ENCODE measurements around the gene UBE2E1. TPM values are rescaled to one million over a fixed set of nuclear protein-coding genes. Genes with fewer than 3 reads are reported as not detected.
A peak's percentile ranks its signal among the peaks of the same experiment; 100 is the strongest.

UBE2E1 gene
- 104 and 200 TPM in 2 replicates for total RNA-seq (2014; rRNA removed; shearing (Covaris generic); ENCODE audit: low replicate concordance)

DNA sequence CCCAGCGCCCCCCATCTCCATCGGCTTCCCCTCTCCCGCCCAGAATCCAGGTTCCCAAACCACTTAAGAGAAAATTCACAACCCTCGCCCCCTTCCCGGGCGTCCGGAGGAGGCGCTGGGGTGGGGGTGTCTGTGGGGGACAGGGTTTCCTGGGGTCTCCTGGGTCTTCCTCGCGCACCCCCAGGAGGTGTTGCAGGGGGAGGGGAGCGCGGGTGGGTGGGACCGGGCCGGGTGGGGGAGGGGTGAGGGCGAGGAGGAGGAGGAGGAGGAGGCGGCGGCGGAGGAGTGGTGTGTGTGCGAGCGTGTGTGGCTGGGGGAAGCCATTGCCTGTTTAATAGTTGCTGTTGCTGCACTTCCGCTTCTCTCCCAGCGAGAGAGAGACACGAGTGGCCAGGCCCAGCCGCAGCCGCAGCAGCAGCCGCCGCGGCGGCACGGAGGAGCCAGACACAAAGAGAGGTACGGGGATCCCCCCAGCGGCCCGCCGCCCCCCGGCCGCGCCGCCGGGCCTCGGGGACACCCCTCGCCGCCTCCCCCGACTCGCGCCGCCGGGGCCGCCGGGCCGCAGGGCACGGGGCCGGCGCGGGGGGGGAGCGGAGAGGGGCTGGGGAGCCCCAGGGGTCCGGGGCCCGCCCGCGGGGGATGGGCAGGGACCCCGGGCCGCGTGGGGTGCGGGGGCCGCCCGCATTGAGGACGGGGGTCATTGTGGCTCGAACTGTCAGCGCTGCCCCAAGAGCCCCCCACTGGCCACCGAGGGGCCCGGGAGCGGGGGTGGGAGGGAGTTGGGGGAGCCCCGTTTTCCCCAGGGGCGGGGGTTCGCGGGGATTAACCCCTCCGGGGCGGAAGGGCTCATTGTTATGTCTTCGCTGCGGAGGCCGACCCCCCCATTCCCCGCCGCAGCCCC is at the start of gene UBE2E1:
Gene UBE2E1 (plus strand): TSS at position 323 of the 901 bp plus-strand sequence. CDS start 1,315 bp downstream, outside the sequence.
- Histone ChIP-seq H3K79me2 (ENCODE audit: low read length) (peaks cover 47% of the 10 kb centered on the region), H4K20me1 (ENCODE audit: insufficient read depth, low read depth, low read length) (peaks cover 4% of the 10 kb centered on the region; the same call in 1 of the 2 replicates), H3K4me1 (ENCODE audit: low read length) (peaks cover 39% of the 10 kb centered on the region), H3K36me3 (ENCODE audit: insufficient read depth, low read length) (0 out of 2 replicates have a peak, but pooled peaks cover 3% of the 10 kb centered on the region), H3K27ac (ENCODE audit: low read length) (peak within 1 kb of the TSS; percentile 85), H3K9me2 (replicated peaks; ENCODE audit: insufficient read depth, low read length) (no peaks in the 10 kb centered on the region), H3K4me2 (ENCODE audit: low read depth, low read length, poor library complexity, severe bottlenecking) (peak within 1 kb of the TSS; percentile 90), H3K4me3 (ENCODE audit: low read length) (peak within 1 kb of the TSS; percentile 84), H3K9me3 (ENCODE audit: low read length) (no peaks in the 10 kb centered on the region), H2AFZ (ENCODE audit: low read length) (peak within 1 kb of the TSS; percentile 99), H3K27me3 (ENCODE audit: low read length) (no peaks in the 10 kb centered on the region), H3K9ac (ENCODE audit: low read length) (peak within 1 kb of the TSS; percentile 92)
- DNase-seq = peak; percentile 89

- Histone ChIP-seq H3K4me2 (ENCODE audit: low read depth, low read length, poor library complexity, severe bottlenecking) (no peak overlapping the region), H3K4me1 (ENCODE audit: low read length) (peaks cover 31% of the 10 kb centered on the region), H4K20me1 (ENCODE audit: insufficient read depth, low read depth, low read length) (no peaks in the 10 kb centered on the region), H3K9ac (ENCODE audit: low read length) (no peak overlapping the region), H3K36me3 (ENCODE audit: insufficient read depth, low read length) (no peaks in the 10 kb centered on the region), H3K9me2 (replicated peaks; ENCODE audit: insufficient read depth, low read length) (no peaks in the 10 kb centered on the region), H2AFZ (ENCODE audit: low read length) (no peak overlapping the region), H3K79me2 (ENCODE audit: low read length) (no peaks in the 10 kb centered on the region), H3K27ac (ENCODE audit: low read length) (no peak overlapping the region), H3K9me3 (ENCODE audit: low read length) (no peaks in the 10 kb centered on the region), H3K27me3 (ENCODE audit: low read length) (no peaks in the 10 kb centered on the region), H3K4me3 (ENCODE audit: low read length) (no peak overlapping the region)
- no peak for DNase-seq
Measured at GRCh38 chr3:23756206-23756840, 49.4 kb upstream of the UBE2E1 start.

DNA sequence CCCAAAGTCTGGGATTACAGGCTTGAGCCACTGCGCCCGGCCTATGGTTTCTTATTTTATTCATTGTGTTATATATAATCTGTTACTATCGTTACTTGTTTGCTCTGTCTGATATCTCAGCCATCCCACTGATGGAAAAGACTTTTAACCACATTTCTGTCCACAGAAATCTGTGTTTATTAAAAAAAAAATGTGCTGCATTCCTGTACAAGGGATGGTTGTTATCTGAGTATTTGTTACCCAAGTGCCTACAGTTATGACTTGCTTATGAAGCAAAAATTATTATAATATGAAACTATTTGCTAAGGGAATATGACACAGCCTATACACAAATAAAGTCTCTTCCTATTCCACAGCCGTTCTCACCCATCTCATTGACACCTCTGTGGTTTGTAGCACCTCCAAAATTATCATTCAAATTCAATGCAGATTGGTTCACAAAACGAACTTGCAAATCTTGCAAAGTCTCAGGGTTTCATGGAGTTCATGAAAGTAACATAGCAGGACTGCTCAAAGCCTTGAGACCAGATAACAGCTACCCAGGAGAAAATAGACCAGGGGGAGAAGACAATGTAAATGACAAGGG is 47.4 kb upstream of the UBE2E1 start:
- H3K4me1 ChIP-seq (ENCODE audit: low read length) = peaks cover 51% of the 10 kb centered on the region
- 0 out of 2 replicates have a peak overlapping the region, but pooled peaks have one; percentile 32 for H2AFZ ChIP-seq (ENCODE audit: low read length)
- peak overlapping the region; percentile 52 for H3K4me2 ChIP-seq (ENCODE audit: low read depth, low read length, poor library complexity, severe bottlenecking)

GRCh38 chr3:23760325-23760724 is 45.4 kb upstream of the UBE2E1 start:
- Histone ChIP-seq H3K4me3 (ENCODE audit: low read length) (peak overlapping the region; percentile 24; the same call in 1 of the 2 replicates), H4K20me1 (ENCODE audit: insufficient read depth, low read depth, low read length) (no peaks in the 10 kb centered on the region), H3K27ac (ENCODE audit: low read length) (peak overlapping the region; percentile 87), H3K9me2 (replicated peaks; ENCODE audit: insufficient read depth, low read length) (no peaks in the 10 kb centered on the region), H3K4me2 (ENCODE audit: low read depth, low read length, poor library complexity, severe bottlenecking) (peak overlapping the region; percentile 34), H3K27me3 (ENCODE audit: low read length) (no peaks in the 10 kb centered on the region), H3K9me3 (ENCODE audit: low read length) (no peaks in the 10 kb centered on the region), H3K4me1 (ENCODE audit: low read length) (peaks cover 53% of the 10 kb centered on the region), H3K9ac (ENCODE audit: low read length) (peak overlapping the region; percentile 47), H2AFZ (ENCODE audit: low read length) (peak overlapping the region; percentile 9; the same call in 1 of the 2 replicates), H3K79me2 (ENCODE audit: low read length) (no peaks in the 10 kb centered on the region), H3K36me3 (ENCODE audit: insufficient read depth, low read length) (no peaks in the 10 kb centered on the region)
- DNase-seq = peak; percentile 61

More for the DNA sequence above, 47.4 kb upstream of the UBE2E1 start:
- Histone ChIP-seq H3K9me2 (replicated peaks; ENCODE audit: insufficient read depth, low read length) (no peaks in the 10 kb centered on the region), H4K20me1 (ENCODE audit: insufficient read depth, low read depth, low read length) (no peaks in the 10 kb centered on the region), H3K9me3 (ENCODE audit: low read length) (no peaks in the 10 kb centered on the region), H3K79me2 (ENCODE audit: low read length) (no peaks in the 10 kb centered on the region), H3K4me3 (ENCODE audit: low read length) (no peak overlapping the region), H3K27ac (ENCODE audit: low read length) (peak overlapping the region; percentile 87), H3K9ac (ENCODE audit: low read length) (peak overlapping the region; percentile 5; the same call in 1 of the 2 replicates), H3K36me3 (ENCODE audit: insufficient read depth, low read length) (no peaks in the 10 kb centered on the region), H3K27me3 (ENCODE audit: low read length) (no peaks in the 10 kb centered on the region)
- peak; percentile 63 for DNase-seq

DNA sequence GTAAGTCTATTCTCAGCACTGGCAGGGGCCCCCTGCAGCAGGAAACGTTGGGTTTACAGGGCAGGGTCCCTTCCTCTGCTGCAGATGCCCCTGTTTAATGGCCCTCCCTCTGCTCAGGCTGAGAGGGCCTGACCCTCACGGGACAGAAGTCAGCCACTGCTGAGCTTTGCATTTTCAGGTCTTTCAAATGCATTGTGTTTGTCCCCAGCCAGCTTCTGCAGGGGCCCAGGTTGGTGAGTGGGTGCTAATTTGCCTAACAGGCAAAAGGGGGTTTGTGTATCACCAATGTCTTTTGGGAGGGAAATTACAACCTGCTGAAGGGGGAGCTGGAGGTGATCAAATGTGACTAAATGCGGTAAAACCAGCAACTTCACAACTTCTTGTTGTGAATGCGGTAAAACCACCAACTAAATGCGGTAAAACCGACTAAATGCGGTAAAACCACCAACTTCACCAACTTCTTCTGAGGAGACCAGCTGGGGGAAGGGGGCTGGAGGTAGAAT is 44.8 kb upstream of the UBE2E1 start:
- Histone ChIP-seq H3K4me3 (ENCODE audit: low read length) (peak overlapping the region; percentile 24; the same call in 1 of the 2 replicates), H3K9ac (ENCODE audit: low read length) (peak overlapping the region; percentile 47), H3K9me2 (replicated peaks; ENCODE audit: insufficient read depth, low read length) (no peaks in the 10 kb centered on the region), H3K4me2 (ENCODE audit: low read depth, low read length, poor library complexity, severe bottlenecking) (peak overlapping the region; percentile 34), H3K27me3 (ENCODE audit: low read length) (no peaks in the 10 kb centered on the region), H3K9me3 (ENCODE audit: low read length) (no peaks in the 10 kb centered on the region), H3K36me3 (ENCODE audit: insufficient read depth, low read length) (no peaks in the 10 kb centered on the region), H3K4me1 (ENCODE audit: low read length) (peaks cover 53% of the 10 kb centered on the region), H4K20me1 (ENCODE audit: insufficient read depth, low read depth, low read length) (no peaks in the 10 kb centered on the region), H3K27ac (ENCODE audit: low read length) (peak overlapping the region; percentile 87), H2AFZ (ENCODE audit: low read length) (peak overlapping the region; percentile 9; the same call in 1 of the 2 replicates), H3K79me2 (ENCODE audit: low read length) (no peaks in the 10 kb centered on the region)
- no peak for DNase-seq

GRCh38 chr3:23761440-23761896 is 44.3 kb upstream of the UBE2E1 start:
- Histone ChIP-seq H3K36me3 (ENCODE audit: insufficient read depth, low read length) (no peaks in the 10 kb centered on the region), H3K9me3 (ENCODE audit: low read length) (no peaks in the 10 kb centered on the region), H3K4me1 (ENCODE audit: low read length) (peaks cover 53% of the 10 kb centered on the region), H3K27ac (ENCODE audit: low read length) (peak overlapping the region; percentile 87), H3K27me3 (ENCODE audit: low read length) (no peaks in the 10 kb centered on the region), H4K20me1 (ENCODE audit: insufficient read depth, low read depth, low read length) (no peaks in the 10 kb centered on the region), H3K4me3 (ENCODE audit: low read length) (no peak overlapping the region), H3K4me2 (ENCODE audit: low read depth, low read length, poor library complexity, severe bottlenecking) (peak overlapping the region; percentile 34), H3K79me2 (ENCODE audit: low read length) (no peaks in the 10 kb centered on the region), H2AFZ (ENCODE audit: low read length) (peak overlapping the region; percentile 88; the same call in 1 of the 2 replicates), H3K9me2 (replicated peaks; ENCODE audit: insufficient read depth, low read length) (no peaks in the 10 kb centered on the region), H3K9ac (ENCODE audit: low read length) (peak overlapping the region; percentile 41)
- DNase-seq = peak; percentile 73

DNA sequence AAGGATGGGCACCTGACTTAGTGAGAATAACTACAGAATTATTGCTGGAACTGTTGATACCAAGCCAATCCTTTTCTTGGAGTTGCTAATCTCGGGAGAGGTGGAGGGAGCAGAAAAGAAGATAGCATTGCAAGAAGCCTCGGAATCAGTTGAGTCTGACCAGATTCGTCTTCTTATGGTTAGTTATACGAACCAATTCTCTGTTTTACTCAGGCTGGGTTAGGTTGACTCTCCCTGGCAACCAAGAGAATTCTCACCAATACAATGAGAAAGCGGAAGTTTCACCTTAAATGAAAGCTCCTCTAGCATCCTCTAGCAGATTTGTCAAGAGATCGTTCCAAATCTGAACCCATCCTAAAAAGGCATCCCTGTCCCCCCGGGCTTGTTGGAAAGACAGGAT is 43.5 kb upstream of the UBE2E1 start:
- Histone ChIP-seq H3K9me3 (ENCODE audit: low read length) (no peaks in the 10 kb centered on the region), H3K27me3 (ENCODE audit: low read length) (no peaks in the 10 kb centered on the region), H3K79me2 (ENCODE audit: low read length) (no peaks in the 10 kb centered on the region), H2AFZ (ENCODE audit: low read length) (peak overlapping the region; percentile 88), H3K4me3 (ENCODE audit: low read length) (peak overlapping the region; percentile 48; the same call in 1 of the 2 replicates), H4K20me1 (ENCODE audit: insufficient read depth, low read depth, low read length) (no peaks in the 10 kb centered on the region), H3K9me2 (replicated peaks; ENCODE audit: insufficient read depth, low read length) (no peaks in the 10 kb centered on the region), H3K4me2 (ENCODE audit: low read depth, low read length, poor library complexity, severe bottlenecking) (peak overlapping the region; percentile 70), H3K4me1 (ENCODE audit: low read length) (peaks cover 53% of the 10 kb centered on the region), H3K9ac (ENCODE audit: low read length) (peak overlapping the region; percentile 58), H3K36me3 (ENCODE audit: insufficient read depth, low read length) (no peaks in the 10 kb centered on the region), H3K27ac (ENCODE audit: low read length) (peak overlapping the region; percentile 87)
- peak; percentile 83 for DNase-seq

Data from Karpas-422 (cell line).